Measurements from ENCODE around the gene C3AR1.

The C3AR1 gene

GRCh38 chr12:8012651-8013309, 53.4 kb downstream of the C3AR1 start:
- TF ChIP-seq, protein P1, sequence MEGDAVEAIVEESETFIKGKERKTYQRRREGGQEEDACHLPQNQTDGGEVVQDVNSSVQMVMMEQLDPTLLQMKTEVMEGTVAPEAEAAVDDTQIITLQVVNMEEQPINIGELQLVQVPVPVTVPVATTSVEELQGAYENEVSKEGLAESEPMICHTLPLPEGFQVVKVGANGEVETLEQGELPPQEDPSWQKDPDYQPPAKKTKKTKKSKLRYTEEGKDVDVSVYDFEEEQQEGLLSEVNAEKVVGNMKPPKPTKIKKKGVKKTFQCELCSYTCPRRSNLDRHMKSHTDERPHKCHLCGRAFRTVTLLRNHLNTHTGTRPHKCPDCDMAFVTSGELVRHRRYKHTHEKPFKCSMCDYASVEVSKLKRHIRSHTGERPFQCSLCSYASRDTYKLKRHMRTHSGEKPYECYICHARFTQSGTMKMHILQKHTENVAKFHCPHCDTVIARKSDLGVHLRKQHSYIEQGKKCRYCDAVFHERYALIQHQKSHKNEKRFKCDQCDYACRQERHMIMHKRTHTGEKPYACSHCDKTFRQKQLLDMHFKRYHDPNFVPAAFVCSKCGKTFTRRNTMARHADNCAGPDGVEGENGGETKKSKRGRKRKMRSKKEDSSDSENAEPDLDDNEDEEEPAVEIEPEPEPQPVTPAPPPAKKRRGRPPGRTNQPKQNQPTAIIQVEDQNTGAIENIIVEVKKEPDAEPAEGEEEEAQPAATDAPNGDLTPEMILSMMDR (IDR thresholded peaks at IDR 0.05; ENCODE audit: low read depth, low read length, missing control alignments): no peak
- no peak overlapping the region for H3K4me3 ChIP-seq (replicated peaks; ENCODE audit: low read depth, low read length)
- DNase-seq (ENCODE audit: extremely low read depth, low read depth): no peak

DNA sequence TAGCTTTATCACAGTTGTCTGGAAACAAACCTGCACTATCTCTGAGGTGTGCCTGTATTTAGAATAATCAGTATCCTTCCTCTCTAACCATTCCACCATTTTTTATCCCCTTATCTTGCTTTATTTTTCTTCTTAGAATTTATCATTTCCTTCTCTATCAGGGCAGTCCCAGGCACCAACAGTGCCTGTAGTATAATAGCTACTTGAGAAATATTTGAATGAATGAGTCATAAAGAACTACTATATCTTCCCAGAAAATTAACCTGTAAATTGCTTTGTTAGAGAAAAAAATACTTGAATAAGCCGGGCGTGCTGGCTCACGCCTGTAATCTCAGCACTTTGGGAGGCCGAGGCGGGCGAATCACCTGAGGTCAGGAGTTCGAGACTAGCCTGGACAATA, 54.8 kb downstream of the C3AR1 start:
- TF ChIP-seq, protein P1 (IDR thresholded peaks at IDR 0.05; ENCODE audit: low read depth, low read length, missing control alignments): no peak
- no peak for DNase-seq (ENCODE audit: extremely low read depth, low read depth)
- no peak overlapping the region for H3K4me3 ChIP-seq (replicated peaks; ENCODE audit: low read depth, low read length)
